ENCODE data around the gene MOB3B. TPM values are rescaled to one million over a fixed set of nuclear protein-coding genes. Genes with fewer than 3 reads are reported as not detected.

MOB3B gene
- total RNA-seq, 1 donor from 2014 or later, result 1.1 TPM

- H3K36me3 ChIP-seq (ENCODE audit: control insufficient read depth, insufficient read depth, low read length), result peaks cover 1% of the 10 kb centered on the region
- FAIRE-seq (no peak), DNase-seq (ENCODE audit: low read depth) (no peak)
- H3K4me3 ChIP-seq (ENCODE audit: low read depth, low read length), result no peak overlapping the region
- H3K27me3 ChIP-seq (ENCODE audit: control insufficient read depth, insufficient read depth, low read length), result no peaks in the 10 kb centered on the region
- TF ChIP-seq CTCF (IDR thresholded peaks at IDR 0.05; ENCODE audit: insufficient read depth, low read length, severe bottlenecking), result no peak
These were observed 56.5 kb downstream of the MOB3B start for GRCh38 chr9:27473111-27473529.

- FAIRE-seq, result no peak
- DNase-seq (ENCODE audit: low read depth), result no peak
These were observed 57.4 kb downstream of the MOB3B start for GRCh38 chr9:27472195-27472594.

GRCh38 chr9:27471789-27472188 is 57.8 kb downstream of the MOB3B start:
- no peak overlapping the region for H3K4me3 ChIP-seq (ENCODE audit: low read depth, low read length)
- no peak for TF ChIP-seq CTCF (IDR thresholded peaks at IDR 0.05; ENCODE audit: insufficient read depth, low read length, severe bottlenecking)
- peaks cover 1% of the 10 kb centered on the region for H3K36me3 ChIP-seq (ENCODE audit: control insufficient read depth, insufficient read depth, low read length)
- DNase-seq (ENCODE audit: low read depth) (no peak), FAIRE-seq (no peak)
- H3K27me3 ChIP-seq (ENCODE audit: control insufficient read depth, insufficient read depth, low read length), result no peaks in the 10 kb centered on the region

More at GRCh38 chr9:27472195-27472594, 57.4 kb downstream of the MOB3B start:
- TF ChIP-seq CTCF (IDR thresholded peaks at IDR 0.05; ENCODE audit: insufficient read depth, low read length, severe bottlenecking), result no peak
- H3K36me3 ChIP-seq (ENCODE audit: control insufficient read depth, insufficient read depth, low read length), result peaks cover 1% of the 10 kb centered on the region
- no peaks in the 10 kb centered on the region for H3K27me3 ChIP-seq (ENCODE audit: control insufficient read depth, insufficient read depth, low read length)
- no peak overlapping the region for H3K4me3 ChIP-seq (ENCODE audit: low read depth, low read length)

GRCh38 chr9:27471366-27471765 is 58.2 kb downstream of the MOB3B start:
- DNase-seq (ENCODE audit: low read depth) (no peak), FAIRE-seq (no peak)
- peaks cover 1% of the 10 kb centered on the region for H3K36me3 ChIP-seq (ENCODE audit: control insufficient read depth, insufficient read depth, low read length)
- H3K27me3 ChIP-seq (ENCODE audit: control insufficient read depth, insufficient read depth, low read length), result no peaks in the 10 kb centered on the region
- TF ChIP-seq CTCF (IDR thresholded peaks at IDR 0.05; ENCODE audit: insufficient read depth, low read length, severe bottlenecking), result no peak
- no peak overlapping the region for H3K4me3 ChIP-seq (ENCODE audit: low read depth, low read length)

GRCh38 chr9:27470291-27470856 is 59.2 kb downstream of the MOB3B start:
- Histone ChIP-seq H3K4me3 (ENCODE audit: low read depth, low read length) (no peak overlapping the region), H3K27me3 (ENCODE audit: control insufficient read depth, insufficient read depth, low read length) (no peaks in the 10 kb centered on the region), H3K36me3 (ENCODE audit: control insufficient read depth, insufficient read depth, low read length) (peaks cover 1% of the 10 kb centered on the region)
- no peak for FAIRE-seq
- TF ChIP-seq CTCF (IDR thresholded peaks at IDR 0.05; ENCODE audit: insufficient read depth, low read length, severe bottlenecking), result no peak
- DNase-seq (ENCODE audit: low read depth), result no peak

- no peak for TF ChIP-seq CTCF (IDR thresholded peaks at IDR 0.05; ENCODE audit: insufficient read depth, low read length, severe bottlenecking)
- no peaks in the 10 kb centered on the region for H3K36me3 ChIP-seq (ENCODE audit: control insufficient read depth, insufficient read depth, low read length)
These were observed 60.1 kb downstream of the MOB3B start for GRCh38 chr9:27469550-27469949.

More at GRCh38 chr9:27469550-27469949, 60.1 kb downstream of the MOB3B start:
- FAIRE-seq (no peak), DNase-seq (ENCODE audit: low read depth) (no peak)
- Histone ChIP-seq H3K27me3 (ENCODE audit: control insufficient read depth, insufficient read depth, low read length) (no peaks in the 10 kb centered on the region), H3K4me3 (ENCODE audit: low read depth, low read length) (no peak overlapping the region)

Data from bronchial epithelial cell (primary cell).